Measurements from ENCODE around the gene KCTD10. TPM values are rescaled to one million over a fixed set of nuclear protein-coding genes. Genes with fewer than 3 reads are reported as not detected.

The KCTD10 gene
- total and polyA plus RNA-seq, 5 donors from 2014 or later, result 26.4 to 38.7 (median 28.7) TPM

GRCh38 chr12:109467978-109468676 is 9.0 kb downstream of the KCTD10 start:
- Histone ChIP-seq H3K4me3 (ENCODE audit: low read depth, low read length) (no peak overlapping the region), H3K36me3 (ENCODE audit: control insufficient read depth, insufficient read depth, low read length) (peaks cover 42% of the 10 kb centered on the region), H3K4me1 (ENCODE audit: control insufficient read depth, insufficient read depth, low read length, poor library complexity, severe bottlenecking) (peaks cover 3% of the 10 kb centered on the region), H3K27me3 (ENCODE audit: control insufficient read depth, insufficient read depth, low read length) (no peaks in the 10 kb centered on the region), H3K27ac (ENCODE audit: insufficient read depth, low read length, poor library complexity, severe bottlenecking) (no peak overlapping the region), H3K9me3 (ENCODE audit: control insufficient read depth in 2 of 2, low read length in 2 of 2) (no peaks in the 10 kb centered on the region)
- Mint-ChIP-seq H3K4me1 (peaks cover 0 to 49% (median 34%) of the 10 kb centered on the region in 4 donors), H3K36me3 (peaks cover 19% of the 10 kb centered on the region), H3K27me3 (no peaks in the 10 kb centered on the region), H3K4me3 (no peak overlapping the region), H3K9me3 (no peaks in the 10 kb centered on the region), H3K27ac (no peak overlapping the region)
- ATAC-seq (ENCODE audit: low read depth in 2 of 2), result no peak
- no peak for DNase-seq

- H3K27me3 ChIP-seq (ENCODE audit: control insufficient read depth, insufficient read depth, low read length), result no peaks in the 10 kb centered on the region
- Mint-ChIP-seq H3K4me1 (peaks cover 0 to 58% (median 36%) of the 10 kb centered on the region in 4 donors), H3K4me3 (no peak overlapping the region), H3K27ac (no peak overlapping the region), H3K9me3 (no peaks in the 10 kb centered on the region), H3K36me3 (peaks cover 19% of the 10 kb centered on the region), H3K27me3 (no peaks in the 10 kb centered on the region)
- ATAC-seq (ENCODE audit: low read depth in 2 of 2), result no peak
- H3K36me3 ChIP-seq (ENCODE audit: control insufficient read depth, insufficient read depth, low read length), result peaks cover 46% of the 10 kb centered on the region
- H3K27ac ChIP-seq (ENCODE audit: insufficient read depth, low read length, poor library complexity, severe bottlenecking), result no peak overlapping the region
- no peak for DNase-seq
- no peak overlapping the region for H3K4me3 ChIP-seq (ENCODE audit: low read depth, low read length)
- no peaks in the 10 kb centered on the region for H3K9me3 ChIP-seq (ENCODE audit: control insufficient read depth in 2 of 2, low read length in 2 of 2)
- H3K4me1 ChIP-seq (ENCODE audit: control insufficient read depth, insufficient read depth, low read length, poor library complexity, severe bottlenecking), result peaks cover 7% of the 10 kb centered on the region
Measured at GRCh38 chr12:109466821-109467220, 10.3 kb downstream of the KCTD10 start.

GRCh38 chr12:109466305-109466704 is 10.8 kb downstream of the KCTD10 start:
- Histone ChIP-seq H3K27ac (ENCODE audit: insufficient read depth, low read length, poor library complexity, severe bottlenecking) (no peak overlapping the region), H3K4me3 (ENCODE audit: low read depth, low read length) (no peak overlapping the region), H3K4me1 (ENCODE audit: control insufficient read depth, insufficient read depth, low read length, poor library complexity, severe bottlenecking) (peaks cover 7% of the 10 kb centered on the region), H3K9me3 (ENCODE audit: control insufficient read depth in 2 of 2, low read length in 2 of 2) (no peaks in the 10 kb centered on the region), H3K27me3 (ENCODE audit: control insufficient read depth, insufficient read depth, low read length) (no peaks in the 10 kb centered on the region), H3K36me3 (ENCODE audit: control insufficient read depth, insufficient read depth, low read length) (peaks cover 46% of the 10 kb centered on the region)
- H3K36me3 Mint-ChIP-seq, result peaks cover 19% of the 10 kb centered on the region
- ATAC-seq (ENCODE audit: low read depth in 2 of 2), result no peak
- H3K27me3 Mint-ChIP-seq, result no peaks in the 10 kb centered on the region
- H3K27ac Mint-ChIP-seq, result no peak overlapping the region
- H3K4me1 Mint-ChIP-seq, result peaks cover 0 to 63% (median 37%) of the 10 kb centered on the region in 4 donors
- H3K4me3 Mint-ChIP-seq, result no peak overlapping the region
- DNase-seq, result no peak
- no peaks in the 10 kb centered on the region for H3K9me3 Mint-ChIP-seq

GRCh38 chr12:109464642-109465351 is 12.3 kb downstream of the KCTD10 start:
- H3K4me1 ChIP-seq (ENCODE audit: control insufficient read depth, insufficient read depth, low read length, poor library complexity, severe bottlenecking), result peaks cover 7% of the 10 kb centered on the region
- Mint-ChIP-seq H3K4me1 (peaks cover 0 to 56% (median 25%) of the 10 kb centered on the region in 4 donors), H3K27me3 (no peaks in the 10 kb centered on the region), H3K4me3 (peak overlapping the region in 1 of 4 donors; percentile 17), H3K27ac (no peak overlapping the region), H3K9me3 (no peaks in the 10 kb centered on the region), H3K36me3 (peaks cover 26% of the 10 kb centered on the region)
- DNase-seq, result no peak
- ATAC-seq (ENCODE audit: low read depth in 2 of 2), result no peak
- peaks cover 50% of the 10 kb centered on the region for H3K36me3 ChIP-seq (ENCODE audit: control insufficient read depth, insufficient read depth, low read length)
- H3K27ac ChIP-seq (ENCODE audit: insufficient read depth, low read length, poor library complexity, severe bottlenecking), result no peak overlapping the region
- H3K9me3 ChIP-seq (ENCODE audit: control insufficient read depth in 2 of 2, low read length in 2 of 2), result no peaks in the 10 kb centered on the region
- H3K4me3 ChIP-seq (ENCODE audit: low read depth, low read length), result no peak overlapping the region
- H3K27me3 ChIP-seq (ENCODE audit: control insufficient read depth, insufficient read depth, low read length), result no peaks in the 10 kb centered on the region

GRCh38 chr12:109463756-109464155 is 13.3 kb downstream of the KCTD10 start:
- DNase-seq (no peak), ATAC-seq (ENCODE audit: low read depth in 2 of 2) (no peak)
- H3K4me1 Mint-ChIP-seq, result peaks cover 0 to 63% (median 28%) of the 10 kb centered on the region in 4 donors
- Histone ChIP-seq H3K27me3 (ENCODE audit: control insufficient read depth, insufficient read depth, low read length) (no peaks in the 10 kb centered on the region), H3K9me3 (ENCODE audit: control insufficient read depth in 2 of 2, low read length in 2 of 2) (no peaks in the 10 kb centered on the region), H3K36me3 (ENCODE audit: control insufficient read depth, insufficient read depth, low read length) (peaks cover 47% of the 10 kb centered on the region), H3K4me1 (ENCODE audit: control insufficient read depth, insufficient read depth, low read length, poor library complexity, severe bottlenecking) (peaks cover 7% of the 10 kb centered on the region), H3K27ac (ENCODE audit: insufficient read depth, low read length, poor library complexity, severe bottlenecking) (no peak overlapping the region), H3K4me3 (ENCODE audit: low read depth, low read length) (no peak overlapping the region)
- H3K27me3 Mint-ChIP-seq, result no peaks in the 10 kb centered on the region
- no peaks in the 10 kb centered on the region for H3K9me3 Mint-ChIP-seq
- H3K36me3 Mint-ChIP-seq, result peaks cover 29% of the 10 kb centered on the region
- H3K4me3 Mint-ChIP-seq, result peak overlapping the region in 1 of 4 donors; percentile 8
- H3K27ac Mint-ChIP-seq, result peak overlapping the region in 1 of 3 donors; percentile 78

GRCh38 chr12:109462868-109463692 is 14.0 kb downstream of the KCTD10 start:
- H3K36me3 ChIP-seq (ENCODE audit: control insufficient read depth, insufficient read depth, low read length), result peaks cover 51% of the 10 kb centered on the region

GRCh38 chr12:109461846-109462756 is 15.0 kb downstream of the KCTD10 start:
- H3K27ac Mint-ChIP-seq, result peak overlapping the region; percentile 7 to 86 (median 69)
- Histone ChIP-seq H3K27ac (ENCODE audit: insufficient read depth, low read length, poor library complexity, severe bottlenecking) (no peak overlapping the region), H3K9me3 (ENCODE audit: control insufficient read depth in 2 of 2, low read length in 2 of 2) (no peaks in the 10 kb centered on the region), H3K4me3 (ENCODE audit: low read depth, low read length) (no peak overlapping the region), H3K4me1 (ENCODE audit: control insufficient read depth, insufficient read depth, low read length, poor library complexity, severe bottlenecking) (peaks cover 7% of the 10 kb centered on the region), H3K27me3 (ENCODE audit: control insufficient read depth, insufficient read depth, low read length) (no peaks in the 10 kb centered on the region), H3K36me3 (ENCODE audit: control insufficient read depth, insufficient read depth, low read length) (peaks cover 51% of the 10 kb centered on the region)
- H3K9me3 Mint-ChIP-seq, result no peaks in the 10 kb centered on the region
- H3K36me3 Mint-ChIP-seq, result peaks cover 41% of the 10 kb centered on the region
- ATAC-seq (ENCODE audit: low read depth in 2 of 2) (no peak), DNase-seq (no peak)
- H3K27me3 Mint-ChIP-seq, result no peaks in the 10 kb centered on the region
- no peak overlapping the region for H3K4me3 Mint-ChIP-seq
- H3K4me1 Mint-ChIP-seq, result peaks cover 0 to 65% (median 30%) of the 10 kb centered on the region in 4 donors

More at GRCh38 chr12:109462868-109463692, 14.0 kb downstream of the KCTD10 start:
- no peaks in the 10 kb centered on the region for H3K9me3 Mint-ChIP-seq
- no peak for ATAC-seq (ENCODE audit: low read depth in 2 of 2)
- H3K4me1 Mint-ChIP-seq, result peaks cover 0 to 65% (median 30%) of the 10 kb centered on the region in 4 donors
- Histone ChIP-seq H3K9me3 (ENCODE audit: control insufficient read depth in 2 of 2, low read length in 2 of 2) (no peaks in the 10 kb centered on the region), H3K4me1 (ENCODE audit: control insufficient read depth, insufficient read depth, low read length, poor library complexity, severe bottlenecking) (peaks cover 7% of the 10 kb centered on the region), H3K27ac (ENCODE audit: insufficient read depth, low read length, poor library complexity, severe bottlenecking) (no peak overlapping the region), H3K4me3 (ENCODE audit: low read depth, low read length) (no peak overlapping the region), H3K27me3 (ENCODE audit: control insufficient read depth, insufficient read depth, low read length) (no peaks in the 10 kb centered on the region)
- peak overlapping the region in 2 of 4 donors; percentile 44 to 49 for H3K4me3 Mint-ChIP-seq
- peak in 1 of 3 donors; percentile 29 for DNase-seq
- H3K27me3 Mint-ChIP-seq, result no peaks in the 10 kb centered on the region
- peaks cover 33% of the 10 kb centered on the region for H3K36me3 Mint-ChIP-seq
- H3K27ac Mint-ChIP-seq, result peak overlapping the region; percentile 45 to 78 (median 69)

All from CD4-positive, CD25-positive, alpha-beta regulatory T cell (primary cell).